ENCODE results near the gene C22orf31. TPM values are rescaled to one million over a fixed set of nuclear protein-coding genes. Genes with fewer than 3 reads are reported as not detected.
"Not testable (repeated sequence)": the region's sequence is repeated elsewhere in the genome, so short reads cannot be mapped to it uniquely, and the experiment has no call there.

The C22orf31 gene
- not detected in 2 replicates for total RNA-seq
- polyA plus RNA-seq (2012), result not detected

DNA sequence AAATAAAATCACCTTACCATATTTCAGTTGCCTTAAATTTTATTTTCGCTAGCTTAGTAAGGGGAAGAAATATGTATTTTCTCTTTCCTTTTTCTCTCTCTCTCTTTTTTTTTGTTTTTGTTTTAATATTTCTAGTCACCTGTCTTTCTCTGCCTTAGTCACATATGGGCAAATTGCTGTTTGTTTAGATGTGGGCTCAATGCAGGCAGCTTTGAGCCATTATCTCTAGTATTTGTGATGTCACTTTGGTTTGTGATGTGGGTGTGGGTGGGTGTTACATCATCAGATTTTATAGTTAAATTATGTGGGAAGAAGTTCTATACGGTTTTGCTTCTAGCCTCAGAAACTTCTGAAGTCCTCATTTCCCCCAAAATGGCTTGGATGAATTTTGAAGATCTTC, at the start of gene C22orf31:
Gene C22orf31, minus strand, starts transcription at position 59 of the 400 bp plus-strand sequence. Its CDS starts 39 bp downstream, at position 20.
- DNase-seq (ENCODE audit: low read depth), result no peak

DNA sequence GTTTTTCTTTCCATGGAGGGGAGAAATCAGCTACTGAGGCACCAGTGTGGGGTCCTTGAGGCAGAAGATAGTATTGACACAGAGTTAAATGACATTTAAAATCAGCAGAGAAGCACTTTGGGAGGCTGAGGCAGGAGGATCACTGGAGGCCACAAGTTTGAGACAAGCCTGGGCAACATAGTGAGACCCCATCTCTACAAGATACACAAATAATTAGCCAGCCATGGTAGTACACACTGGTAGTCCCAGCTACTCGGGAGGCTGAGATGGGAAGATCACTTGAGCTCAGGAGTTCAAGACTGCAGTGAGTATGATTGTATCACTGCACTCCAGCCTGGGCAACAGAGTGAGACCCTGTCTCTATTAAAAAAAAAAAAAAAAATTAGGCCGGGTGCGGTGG, 49.3 kb upstream of the C22orf31 start:
- no peak for DNase-seq (ENCODE audit: low read depth)

DNA sequence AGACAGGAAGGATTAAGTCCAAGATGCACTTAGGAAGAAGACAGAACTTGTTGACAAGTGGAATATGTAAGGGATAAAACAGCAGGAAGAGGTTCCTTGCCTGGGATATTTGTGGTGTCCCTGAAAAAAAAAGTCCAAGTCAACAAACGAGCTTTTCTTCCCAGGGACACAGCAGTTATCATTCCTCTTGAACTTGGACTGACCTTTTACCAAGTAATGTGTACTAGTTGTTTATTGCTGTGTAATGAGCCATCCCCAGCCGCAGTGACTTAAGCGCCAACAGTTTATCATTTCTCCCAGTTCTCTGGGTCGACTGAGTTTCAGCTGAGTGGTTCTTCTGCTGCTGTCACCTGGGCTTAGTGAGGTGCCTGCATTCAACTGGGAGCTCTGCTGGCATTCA, 48.2 kb upstream of the C22orf31 start:
- DNase-seq (ENCODE audit: low read depth), result no peak

DNA sequence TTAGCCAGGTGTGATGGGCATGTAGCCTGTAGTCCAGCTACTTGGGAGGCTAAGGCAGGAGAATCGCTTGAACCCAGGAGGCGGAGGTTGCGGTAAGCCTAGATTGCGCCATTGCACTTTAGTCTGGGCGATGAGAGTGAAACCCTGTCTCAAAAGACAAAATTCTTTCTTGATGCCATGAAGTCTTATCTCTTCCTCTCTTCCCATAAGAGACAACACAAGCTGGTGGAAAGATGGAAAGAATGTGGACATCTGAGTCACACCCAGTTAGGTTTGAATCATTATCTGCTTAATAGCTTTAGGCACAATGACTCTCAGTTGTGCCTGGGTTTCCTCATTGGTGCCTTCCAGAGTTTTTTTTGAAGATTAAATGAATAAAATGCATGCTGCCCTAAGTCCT, 46.5 kb upstream of the C22orf31 start:
- no peak for DNase-seq (ENCODE audit: low read depth)

DNA sequence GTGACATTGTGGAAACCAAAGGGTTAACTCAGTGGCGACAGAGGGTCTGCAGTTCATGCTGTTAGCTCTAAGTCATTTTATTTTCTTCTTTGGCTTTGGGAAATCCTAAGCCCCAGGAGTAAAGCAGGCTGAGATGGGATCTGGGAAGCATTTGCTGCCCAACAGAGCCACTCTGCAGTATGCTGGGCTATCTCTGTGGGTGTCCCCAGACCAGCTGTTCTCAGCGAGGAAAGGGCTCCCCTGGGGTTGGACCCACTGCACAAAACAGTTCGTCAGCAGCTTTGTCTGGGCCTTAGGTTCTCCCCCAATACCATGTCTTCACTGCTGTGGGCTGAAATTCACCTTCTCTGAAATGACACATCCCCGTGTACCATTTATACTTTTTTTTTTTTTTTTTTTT, 45.2 kb upstream of the C22orf31 start:
- peak; percentile 44 for DNase-seq (ENCODE audit: low read depth)

DNA sequence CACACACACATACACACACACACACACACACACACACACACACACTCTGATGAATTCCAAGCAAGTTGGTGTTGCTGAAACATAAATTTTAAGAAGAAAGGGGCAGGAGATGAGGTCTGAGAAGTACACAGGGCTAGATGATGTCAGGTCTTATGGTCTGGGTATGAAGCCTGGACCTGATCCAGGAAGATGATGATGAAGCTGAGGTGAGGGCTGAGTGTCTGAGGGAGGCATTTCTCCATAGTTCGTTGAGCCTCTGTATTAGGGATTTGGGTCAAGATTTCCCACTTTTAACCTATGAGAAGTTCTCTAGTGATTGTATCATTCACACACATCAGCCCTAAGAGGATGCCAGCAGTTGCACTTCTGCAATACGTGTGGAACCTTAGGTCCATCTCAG, 43.8 kb upstream of the C22orf31 start:
- no peak for DNase-seq (ENCODE audit: low read depth)

DNA sequence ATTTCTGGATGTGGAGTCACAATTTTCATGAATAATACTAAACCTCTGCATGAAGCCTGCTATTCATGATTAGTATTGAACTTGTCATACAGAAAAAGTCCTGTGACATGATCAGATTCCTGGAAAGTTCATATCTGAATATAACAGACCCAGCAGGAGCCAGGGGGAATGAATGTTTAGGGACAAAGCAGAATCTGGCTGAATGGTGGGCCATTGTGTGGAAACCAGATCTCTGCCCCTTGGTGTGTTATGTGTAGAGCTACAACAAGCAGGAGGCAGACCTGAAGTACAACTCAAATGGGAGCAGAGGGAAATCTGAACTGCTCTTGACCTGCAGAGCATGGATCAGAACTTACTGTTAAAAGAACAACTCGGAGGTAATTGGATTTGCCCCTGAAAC, 41.5 kb upstream of the C22orf31 start:
- no peak for DNase-seq (ENCODE audit: low read depth)

DNA sequence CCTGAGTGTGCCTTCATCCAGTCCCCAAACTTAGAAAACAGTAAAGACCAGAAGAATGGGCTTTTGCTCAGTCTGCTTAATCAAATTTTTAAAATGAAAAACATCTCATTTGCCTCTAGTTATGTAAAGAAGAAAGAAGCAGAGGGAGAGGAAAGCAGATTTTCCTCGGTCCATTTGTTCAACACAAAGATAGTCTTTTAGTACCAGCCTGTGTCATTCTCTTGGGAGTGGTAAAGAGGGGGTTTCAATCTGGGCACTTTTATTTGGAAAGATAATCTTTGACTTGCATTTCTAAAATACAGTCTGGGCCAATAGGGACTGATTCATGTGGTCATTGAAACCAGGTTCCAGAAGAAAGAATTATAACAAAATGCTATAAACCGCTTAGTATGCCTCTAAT, 40.7 kb upstream of the C22orf31 start:
- DNase-seq (ENCODE audit: low read depth), result no peak

DNA sequence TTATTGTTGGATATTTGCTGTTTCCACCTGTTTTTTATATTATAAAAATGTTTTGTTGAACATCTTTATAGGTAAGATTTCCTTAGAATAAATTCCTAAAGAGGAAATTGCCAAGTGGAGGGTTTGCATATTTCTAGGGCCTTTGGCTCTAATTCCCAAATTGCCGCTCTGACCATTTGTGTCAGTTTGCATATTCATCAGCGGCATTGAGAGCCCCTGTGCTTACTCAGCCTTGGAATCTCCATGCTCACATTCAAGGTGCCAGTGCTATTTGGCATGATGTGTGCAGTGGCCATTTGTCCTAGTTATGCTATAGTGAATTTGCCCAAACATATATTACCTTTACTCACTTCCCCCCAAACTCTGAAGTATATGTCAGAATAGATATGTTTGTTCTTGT, 36.7 kb upstream of the C22orf31 start:
- DNase-seq (ENCODE audit: low read depth), result no peak

DNA sequence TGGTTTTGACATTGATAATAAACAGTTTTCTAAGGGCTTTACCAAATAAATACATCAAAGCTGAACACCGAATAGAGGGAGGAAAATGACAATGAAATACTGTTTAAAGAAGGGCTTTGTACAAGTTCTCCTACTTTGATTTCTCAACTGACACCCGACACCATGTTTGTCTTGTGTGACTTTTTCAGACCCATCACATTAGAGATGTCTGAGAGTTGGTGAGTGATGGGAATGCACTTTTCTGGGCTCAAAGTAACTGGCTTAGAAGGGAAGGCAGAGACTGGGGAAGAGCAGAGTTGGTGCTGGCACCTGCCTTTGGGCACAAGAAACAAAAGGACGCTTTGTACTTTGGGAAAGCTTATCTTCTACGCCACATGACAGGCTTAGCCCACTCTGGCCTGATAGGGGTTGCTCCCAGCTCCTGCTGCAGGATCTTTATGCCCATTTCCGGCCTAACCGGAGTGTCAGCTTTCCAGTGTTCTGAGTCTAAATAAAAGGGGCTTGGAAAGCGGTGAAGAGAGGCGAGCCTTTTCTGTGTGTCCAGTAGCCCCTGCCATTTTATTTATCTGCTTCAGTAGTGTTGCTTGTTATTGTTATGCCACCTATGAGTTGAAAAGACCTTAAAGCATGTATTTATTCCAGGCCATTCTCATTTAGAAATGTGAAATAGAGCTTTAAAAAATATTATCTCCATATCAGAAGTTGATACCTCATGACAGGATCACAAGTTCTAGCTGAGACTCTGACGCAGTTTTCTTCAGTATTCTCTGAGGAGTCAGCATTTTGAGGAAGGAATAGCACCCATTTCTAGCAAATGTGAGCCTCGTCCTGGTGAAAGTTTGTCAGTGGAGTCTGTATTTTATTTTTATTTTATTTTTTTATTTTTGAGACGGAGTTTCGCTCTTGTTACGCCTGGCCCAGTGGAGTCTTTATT, 35.4 kb upstream of the C22orf31 start:
- DNase-seq (ENCODE audit: low read depth), result no peak

DNA sequence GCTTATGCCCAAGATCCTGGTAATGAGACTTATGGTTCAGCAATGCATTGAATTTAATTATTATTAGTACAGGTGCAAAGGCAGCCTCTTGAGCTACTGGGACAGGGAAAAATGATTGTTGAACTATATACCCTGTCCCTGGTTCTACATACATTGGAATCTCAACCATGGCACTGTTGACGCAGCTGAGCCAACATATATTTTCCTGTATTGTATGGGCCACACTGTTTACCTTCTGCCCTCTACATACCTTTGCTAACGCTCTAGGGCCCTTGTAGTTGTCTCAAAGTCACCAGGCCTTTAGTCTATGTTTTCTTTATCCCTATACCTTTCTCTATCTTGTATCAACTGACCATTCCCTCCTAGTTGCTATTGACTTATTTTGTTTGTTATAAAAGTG, 33.8 kb upstream of the C22orf31 start:
- DNase-seq (ENCODE audit: low read depth), result no peak

DNA sequence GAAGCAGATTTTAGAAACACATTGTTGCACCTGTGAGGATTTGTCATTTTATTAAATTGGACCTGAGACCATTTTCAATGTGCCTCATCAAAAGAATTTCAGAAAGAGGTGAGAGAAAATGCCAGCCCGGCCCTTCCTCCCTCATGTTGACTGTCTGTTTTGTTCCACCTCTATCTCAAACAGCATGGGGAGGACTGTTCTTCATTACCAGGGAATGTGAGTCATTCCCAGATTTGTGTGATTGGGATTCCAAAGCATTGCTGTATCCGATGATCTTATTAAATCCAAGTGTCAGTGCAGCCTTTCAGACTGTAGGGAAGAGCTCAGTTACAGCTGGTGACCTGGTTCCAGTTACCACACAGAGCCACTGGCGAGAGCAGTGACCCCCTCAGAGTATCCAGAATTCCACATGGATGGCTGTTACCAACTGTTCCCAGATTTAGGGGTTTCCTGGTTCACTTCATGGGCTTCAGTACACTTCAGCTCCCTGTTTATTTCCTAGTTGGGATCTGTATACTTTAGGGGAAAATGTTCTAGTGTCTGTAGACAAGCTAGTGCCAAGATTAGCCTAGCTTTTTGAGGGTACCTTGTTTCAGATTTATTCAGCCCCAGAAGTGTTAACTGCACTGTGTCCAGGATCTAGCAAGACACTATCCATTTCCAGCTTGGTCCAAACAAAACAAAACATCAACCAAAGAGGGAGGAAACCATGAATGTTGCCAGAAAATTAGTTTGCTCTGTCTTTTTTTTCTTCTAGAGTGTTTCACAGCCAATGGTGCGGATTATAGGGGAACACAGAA, 32.1 kb upstream of the C22orf31 start:
- peak; percentile 91 for DNase-seq (ENCODE audit: low read depth)

DNA sequence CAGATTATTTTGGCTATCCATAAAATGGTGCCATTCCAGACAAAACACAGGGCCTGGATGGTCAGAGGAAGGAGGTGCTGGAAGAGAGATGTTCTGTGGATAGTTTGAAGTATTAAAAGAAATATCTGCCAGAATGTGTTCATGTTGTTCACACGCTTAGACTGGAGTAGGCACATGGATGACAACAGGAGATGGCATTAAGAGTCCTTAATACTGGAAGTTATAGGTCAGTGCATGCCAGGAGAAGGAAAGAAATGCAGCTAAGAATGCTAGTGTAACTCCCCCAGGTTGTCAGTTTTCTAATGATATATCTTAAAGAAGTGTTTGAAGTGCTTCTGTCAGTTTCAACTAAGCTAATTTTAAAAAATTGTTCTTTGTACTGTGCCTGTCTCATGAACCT, 31.4 kb upstream of the C22orf31 start:
- no peak for DNase-seq (ENCODE audit: low read depth)

DNA sequence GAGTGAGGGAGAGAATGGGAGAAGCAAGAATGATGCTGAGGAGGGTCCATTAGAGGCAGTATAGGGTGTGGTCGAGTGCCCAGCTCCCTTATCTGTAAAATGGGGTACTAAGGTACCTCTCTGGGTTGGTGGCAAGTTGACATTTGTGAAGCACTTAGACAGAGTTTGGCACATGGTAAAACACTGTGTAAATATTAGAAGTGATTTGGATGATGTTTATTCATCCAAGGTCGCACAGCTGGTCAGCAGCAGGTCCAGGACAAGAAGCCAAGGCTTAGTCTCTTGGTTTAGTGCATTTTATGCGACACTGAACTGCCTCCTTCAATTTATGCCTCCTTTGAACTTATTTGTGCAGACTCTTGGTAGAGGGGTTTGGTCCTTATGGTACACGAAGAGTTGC, 30.6 kb upstream of the C22orf31 start:
- DNase-seq (ENCODE audit: low read depth), result no peak

DNA sequence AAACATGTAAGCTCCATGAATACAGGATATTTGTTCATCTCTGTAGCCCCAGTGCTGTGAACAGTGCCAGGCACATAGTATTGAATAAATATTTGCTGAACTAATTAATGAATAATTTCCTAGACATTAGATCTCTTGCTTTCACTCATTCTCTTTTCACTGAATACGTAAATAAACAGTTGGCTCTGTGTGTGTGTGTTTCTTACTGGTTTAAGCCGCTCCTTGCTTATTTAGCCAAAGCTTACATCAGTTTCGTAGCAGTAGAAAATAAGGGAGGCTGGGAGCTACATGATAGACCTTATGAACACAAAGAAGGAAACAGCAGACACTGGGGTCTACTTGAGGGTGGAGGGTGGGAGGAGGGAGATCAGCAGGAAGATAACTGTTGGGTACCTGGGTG, 28.4 kb upstream of the C22orf31 start:
- no peak for DNase-seq (ENCODE audit: low read depth)

DNA sequence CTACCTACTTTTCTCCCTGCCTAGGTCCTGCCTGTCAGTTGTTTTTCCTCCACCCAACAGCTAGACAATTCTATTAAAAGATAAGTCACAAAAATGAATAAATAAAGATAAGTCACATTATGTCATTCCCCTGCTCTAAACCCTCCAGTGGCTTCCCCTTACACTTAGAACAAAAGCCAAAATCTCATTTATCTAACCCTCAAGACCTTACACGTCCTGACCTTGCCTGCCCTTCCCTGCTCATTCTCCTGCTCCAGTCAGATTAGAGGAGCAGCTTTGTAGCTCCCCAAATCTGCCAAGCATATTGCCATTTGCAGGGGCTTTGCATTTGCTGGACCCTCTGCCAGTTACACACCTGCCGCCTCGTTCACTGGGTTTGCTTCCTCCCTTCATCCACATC, 27.9 kb upstream of the C22orf31 start:
- no peak for DNase-seq (ENCODE audit: low read depth)

DNA sequence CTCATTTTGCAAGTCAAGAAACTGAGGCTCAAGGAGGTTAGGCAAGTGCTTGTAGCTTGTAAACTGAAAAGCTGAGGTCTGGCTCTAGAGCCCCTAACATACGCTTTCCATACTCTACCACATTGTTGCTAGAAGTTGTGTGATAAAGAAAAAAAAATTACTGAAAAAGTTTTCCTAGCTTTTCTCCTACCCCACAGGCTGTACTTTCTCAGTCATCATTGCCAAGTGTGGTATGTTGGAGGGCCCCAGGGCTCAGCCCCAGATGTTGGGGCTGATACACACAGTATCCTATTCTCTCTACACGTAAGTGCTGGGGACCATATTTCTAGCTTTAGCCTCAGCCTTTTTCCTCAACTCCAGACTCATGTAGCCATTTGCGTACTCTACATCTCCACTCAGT, 27.2 kb upstream of the C22orf31 start:
- DNase-seq (ENCODE audit: low read depth), result no peak

DNA sequence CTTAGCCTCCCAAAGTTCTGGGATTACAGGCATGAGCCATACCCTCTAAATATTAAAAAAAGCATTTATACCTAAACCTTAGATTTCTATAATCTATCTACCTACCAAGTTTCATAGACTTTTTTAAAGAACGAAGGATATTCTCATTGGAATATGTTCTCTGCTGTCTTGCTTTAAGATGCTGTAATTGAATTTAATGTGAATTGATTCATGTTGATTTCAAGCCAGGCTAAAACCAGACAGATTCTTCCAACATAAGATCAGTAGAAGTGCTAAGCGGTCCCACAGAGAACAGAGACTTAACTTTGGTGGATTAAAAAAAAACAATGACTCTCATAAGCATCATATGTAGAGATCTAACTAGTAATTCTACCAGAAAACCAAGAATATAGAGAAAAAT, 25.4 kb upstream of the C22orf31 start:
- DNase-seq (ENCODE audit: low read depth), result no peak

DNA sequence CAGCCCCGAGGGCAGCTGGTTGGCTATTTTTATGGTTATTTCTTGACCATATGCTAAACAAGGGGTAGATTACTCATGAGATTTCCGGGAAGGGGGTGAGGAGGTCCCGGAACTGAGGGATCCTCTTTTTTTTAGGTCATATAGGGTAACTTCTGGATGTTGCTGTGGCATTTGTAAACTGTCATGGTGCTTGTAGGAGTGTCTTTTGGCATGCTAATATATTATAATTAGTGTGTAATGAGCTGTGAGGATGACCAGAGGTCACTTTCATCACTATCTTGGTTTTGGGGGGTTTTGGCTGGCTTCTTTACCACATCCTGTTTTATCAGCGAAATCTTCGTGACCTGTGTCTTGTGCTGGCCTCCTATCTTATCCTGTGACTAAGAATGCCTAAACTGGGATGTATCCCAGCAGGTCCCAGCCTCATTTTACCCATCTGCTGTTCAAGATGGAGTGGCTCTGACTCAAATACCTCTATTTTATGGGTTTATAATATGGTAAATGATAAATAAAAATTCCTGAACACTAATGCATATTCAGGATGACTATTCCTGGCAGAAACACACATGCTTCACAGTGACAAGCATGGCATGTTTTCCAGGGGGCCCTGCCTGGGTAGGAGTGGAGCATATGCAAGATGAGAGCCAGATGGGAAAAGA, 22.4 kb upstream of the C22orf31 start:
- no peak for DNase-seq (ENCODE audit: low read depth)

DNA sequence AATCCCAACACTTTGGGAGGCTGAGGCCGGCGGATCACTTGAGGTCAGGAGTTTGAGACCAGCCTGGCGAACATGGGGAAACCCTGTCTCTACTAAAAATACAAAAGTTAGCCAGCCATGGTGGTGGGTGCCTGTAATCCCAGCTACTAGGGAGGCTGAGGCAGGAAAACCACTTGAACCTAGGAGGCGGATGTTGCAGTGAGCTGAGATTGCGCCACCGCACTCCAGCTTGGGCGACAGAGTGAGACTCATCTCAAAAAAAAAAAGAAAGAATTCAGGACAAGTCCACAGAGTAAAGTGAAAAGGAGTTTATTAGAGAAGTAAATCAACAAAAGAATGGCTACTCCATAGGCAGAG, 21.9 kb upstream of the C22orf31 start:
- DNase-seq (ENCODE audit: low read depth), result not testable (repeated sequence)

DNA sequence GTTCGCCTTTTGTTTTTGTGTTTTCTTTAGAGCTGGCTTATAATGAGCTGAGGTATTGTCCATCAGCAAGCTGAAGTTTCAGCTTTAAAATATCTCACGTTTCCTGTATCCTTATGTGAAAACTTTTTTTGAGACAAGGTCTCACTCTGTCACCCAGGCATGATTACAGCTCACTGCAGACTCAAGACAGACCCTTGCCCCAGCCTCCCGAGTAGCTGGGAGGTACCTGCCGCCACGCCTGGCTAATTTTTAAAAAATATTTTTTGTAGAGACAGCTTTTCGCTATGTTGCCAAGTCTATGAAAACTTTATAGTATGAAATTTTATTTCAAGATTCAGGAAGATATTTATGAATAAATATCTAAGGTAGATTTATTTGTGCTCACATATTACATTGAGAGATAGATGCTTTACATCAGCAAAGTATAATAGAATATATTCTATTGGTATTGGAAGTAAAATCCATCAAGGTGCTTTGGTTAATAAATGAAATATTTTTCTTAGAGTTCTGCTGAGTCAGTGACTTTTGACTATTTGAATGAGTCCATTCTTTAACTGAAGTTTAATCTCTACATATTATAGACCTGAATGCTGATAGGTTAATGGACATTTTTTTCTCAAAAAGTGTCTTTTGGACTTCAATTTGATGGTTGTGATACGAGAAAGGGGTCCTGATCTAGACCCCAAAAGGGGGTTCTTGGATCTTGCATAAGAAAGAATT, 21.4 kb upstream of the C22orf31 start:
- DNase-seq (ENCODE audit: low read depth), result no peak

Data from myocyte (in vitro differentiated cells).